HepG2 (cell line): ENCODE measurements around the gene KRT2.

Experiments used
- CTCF ChIP-seq: sonication (generic); formaldehyde crosslinking; IDR thresholded peaks from 2 replicates; pipeline ENCODE4 v1.5.0; 2020; ENCODE audit warnings: mild to moderate bottlenecking, missing genetic modification reagents, moderate library complexity
- POLR2A ChIP-seq, 2 experiments: IDR thresholded peaks; 2 replicates each; pipeline ENCODE4 v1.6.1; 2011; ENCODE audit warnings: low read depth in 2 of 2, low read length in 2 of 2, mild to moderate bottlenecking in 1 of 2, moderate library complexity in 1 of 2; ENCODE audit not compliant: insufficient read depth in 1 of 2
- ZNF18 ChIP-seq: sonication (generic); formaldehyde crosslinking; IDR thresholded peaks from 2 replicates; pipeline ENCODE4 v1.8.0; 2022; ENCODE audit warnings: mild to moderate bottlenecking, missing genetic modification reagents; ENCODE audit not compliant: insufficient replicate concordance
- ZNF318 ChIP-seq: sonication (generic); formaldehyde crosslinking; IDR thresholded peaks from 2 replicates; pipeline ENCODE4 v1.4.0; 2020; ENCODE audit warnings: mild to moderate bottlenecking, missing genetic modification reagents
- ZNF431 ChIP-seq: sonication (generic); formaldehyde crosslinking; IDR thresholded peaks from 2 replicates; pipeline ENCODE4 v1.9.0; 2022; ENCODE audit warnings: missing genetic modification reagents, low read depth, mild to moderate bottlenecking, borderline replicate concordance

GRCh38 chr12:52603314-52603713, 48.7 kb downstream of the KRT2 start:
- no peak for TF ChIP-seq CTCF (CRISPR knock-in tag)
- no peak for TF ChIP-seq ZNF431 (CRISPR knock-in tag)
- no peak for TF ChIP-seq ZNF318 (CRISPR knock-in tag)
- no peak for TF ChIP-seq ZNF18 (CRISPR knock-in tag)
- TF ChIP-seq POLR2A (IDR thresholded peaks at IDR 0.05; ENCODE audit: insufficient read depth in 1 of 2, low read depth in 2 of 2, low read length in 2 of 2): no peak
